Measurements from ENCODE around the gene AHNAK. TPM values are rescaled to one million over a fixed set of nuclear protein-coding genes. Genes with fewer than 3 reads are reported as not detected.
A peak's percentile ranks its signal among the peaks of the same experiment; 100 is the strongest.
"Not testable (repeated sequence)": the region's sequence is repeated elsewhere in the genome, so short reads cannot be mapped to it uniquely, and the experiment has no call there.

AHNAK gene
- total RNA-seq, 4 donors from 2014 or later, result 1,345 to 1,611 (median 1,532) TPM

- H3K4me3 ChIP-seq (ENCODE audit: low read depth, poor library complexity, severe bottlenecking), result no peak overlapping the region
- TF ChIP-seq POLR2A (IDR thresholded peaks at IDR 0.05), result no peak
- TF ChIP-seq, protein P1, sequence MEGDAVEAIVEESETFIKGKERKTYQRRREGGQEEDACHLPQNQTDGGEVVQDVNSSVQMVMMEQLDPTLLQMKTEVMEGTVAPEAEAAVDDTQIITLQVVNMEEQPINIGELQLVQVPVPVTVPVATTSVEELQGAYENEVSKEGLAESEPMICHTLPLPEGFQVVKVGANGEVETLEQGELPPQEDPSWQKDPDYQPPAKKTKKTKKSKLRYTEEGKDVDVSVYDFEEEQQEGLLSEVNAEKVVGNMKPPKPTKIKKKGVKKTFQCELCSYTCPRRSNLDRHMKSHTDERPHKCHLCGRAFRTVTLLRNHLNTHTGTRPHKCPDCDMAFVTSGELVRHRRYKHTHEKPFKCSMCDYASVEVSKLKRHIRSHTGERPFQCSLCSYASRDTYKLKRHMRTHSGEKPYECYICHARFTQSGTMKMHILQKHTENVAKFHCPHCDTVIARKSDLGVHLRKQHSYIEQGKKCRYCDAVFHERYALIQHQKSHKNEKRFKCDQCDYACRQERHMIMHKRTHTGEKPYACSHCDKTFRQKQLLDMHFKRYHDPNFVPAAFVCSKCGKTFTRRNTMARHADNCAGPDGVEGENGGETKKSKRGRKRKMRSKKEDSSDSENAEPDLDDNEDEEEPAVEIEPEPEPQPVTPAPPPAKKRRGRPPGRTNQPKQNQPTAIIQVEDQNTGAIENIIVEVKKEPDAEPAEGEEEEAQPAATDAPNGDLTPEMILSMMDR (IDR thresholded peaks at IDR 0.05), result no peak
- WGBS, 2 donors, result 44 to 45% methylated on average over 7 of the region's 7 CpGs
- peak in 1 of 2 donors; percentile 93 for DNase-seq (ENCODE audit: low spot score in 2 of 2)
- intact Hi-C loops (cut with DNase I; ENCODE audit: low total_unique reads), result no loop called here
Measured at GRCh38 chr11:62554387-62555167, 8.0 kb upstream of the AHNAK start.

DNA sequence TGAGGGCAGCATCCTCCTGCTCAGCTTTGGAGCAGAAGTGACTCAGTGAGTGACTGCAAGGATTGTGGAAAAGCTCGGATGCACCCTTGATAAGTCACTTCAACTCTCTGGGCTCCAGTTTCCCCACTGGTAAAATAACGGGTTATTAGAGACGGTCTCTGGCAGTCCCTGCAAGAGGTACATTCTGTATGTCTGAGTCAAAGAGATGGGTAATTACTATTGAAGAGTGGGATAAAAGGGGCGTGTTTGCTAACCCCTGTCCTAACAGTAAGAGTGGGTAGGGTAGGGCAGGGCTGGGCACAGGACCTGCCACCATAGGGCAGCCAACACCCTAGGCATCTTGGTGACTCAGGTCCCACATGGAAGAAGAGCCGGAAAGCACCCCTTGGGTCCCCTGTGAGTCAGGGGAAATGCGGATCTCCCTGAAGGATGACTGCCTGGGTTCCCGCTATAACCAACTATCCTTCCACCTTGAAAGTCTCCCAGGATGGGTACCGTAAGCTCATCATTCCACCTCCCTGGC, 7.3 kb upstream of the AHNAK start:
- intact Hi-C loops (cut with DNase I; ENCODE audit: low total_unique reads), result no loop called here
- TF ChIP-seq POLR2A (IDR thresholded peaks at IDR 0.05), result no peak
- no peak overlapping the region for H3K4me3 ChIP-seq (ENCODE audit: low read depth, poor library complexity, severe bottlenecking)
- DNase-seq (ENCODE audit: low spot score in 2 of 2), result no peak
- WGBS, 2 donors, result 29 to 31% methylated on average over 8 of the region's 8 CpGs

DNA sequence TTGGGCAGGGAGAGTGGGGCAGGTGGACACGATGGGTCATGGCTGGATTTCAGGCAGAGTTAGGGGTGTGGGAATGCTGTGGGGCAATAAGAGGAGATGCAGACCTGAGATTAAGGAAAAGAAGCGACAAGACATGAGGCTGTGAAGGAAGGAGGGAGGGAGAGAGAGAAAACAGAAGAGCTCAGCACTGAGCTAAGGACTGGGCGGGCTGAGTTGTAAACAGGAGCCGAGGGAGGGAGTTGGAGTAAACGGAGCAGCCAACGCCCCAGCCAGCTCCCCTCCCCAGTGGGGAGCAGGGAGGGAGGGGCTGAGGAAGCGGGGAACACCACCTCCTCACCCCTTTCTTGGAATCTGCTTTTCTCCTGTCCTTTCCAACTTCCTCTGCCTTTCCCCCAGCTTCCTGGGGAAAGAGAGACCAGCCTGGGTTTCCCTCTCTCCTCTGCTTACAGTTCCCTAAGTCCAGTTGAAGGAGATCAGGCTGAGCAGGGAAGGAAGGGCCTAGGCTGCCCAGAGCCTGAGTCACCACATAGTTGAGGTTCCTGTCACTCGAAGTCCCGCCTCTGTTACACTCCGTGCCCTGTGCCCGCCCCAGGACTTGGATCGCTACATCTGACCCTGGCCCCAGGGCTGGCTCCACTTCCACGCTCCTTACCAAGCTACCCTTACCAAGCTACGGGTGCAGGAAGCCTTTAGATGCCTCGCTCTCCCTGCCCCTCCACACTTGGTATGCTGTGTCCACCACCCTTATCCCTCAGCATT, 6.7 kb upstream of the AHNAK start:
- no peak overlapping the region for H3K4me3 ChIP-seq (ENCODE audit: low read depth, poor library complexity, severe bottlenecking)
- 1% methylated on average over 15 of the region's 15 CpGs for WGBS, 2 donors
- intact Hi-C loops (cut with DNase I; ENCODE audit: low total_unique reads), result no loop called here
- peak; percentile 91 to 97 for DNase-seq (ENCODE audit: low spot score in 2 of 2)
- TF ChIP-seq, protein P1 (IDR thresholded peaks at IDR 0.05), result no peak
- no peak for TF ChIP-seq POLR2A (IDR thresholded peaks at IDR 0.05)

DNA sequence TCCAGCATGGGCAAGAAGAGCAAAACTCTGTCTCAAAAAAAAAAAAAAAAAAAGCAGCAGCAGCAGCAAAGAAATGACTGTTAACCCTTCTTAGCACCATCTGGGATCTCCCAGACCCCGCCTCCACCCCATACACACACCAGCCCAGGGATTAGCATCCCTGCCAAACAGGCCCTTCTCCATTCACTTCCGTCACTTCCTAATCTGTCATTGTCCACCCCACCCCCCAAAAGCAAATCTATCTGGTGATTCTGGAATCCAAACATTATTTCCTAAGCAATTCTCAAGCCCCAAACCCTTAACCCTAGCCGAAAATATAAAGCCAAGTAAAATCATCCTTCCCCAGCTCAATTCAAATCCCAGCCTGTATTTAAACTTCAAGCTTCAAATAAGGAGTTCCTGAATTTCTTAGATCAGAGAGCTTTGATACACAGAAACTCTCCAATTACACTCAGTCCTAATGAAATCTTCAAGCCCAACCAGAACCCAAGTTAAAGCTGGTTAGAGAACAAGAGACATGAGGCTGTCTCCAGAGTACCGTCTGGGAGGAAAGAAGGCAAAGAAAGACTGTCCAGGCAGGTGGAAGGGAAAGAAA, 6.0 kb upstream of the AHNAK start:
- WGBS, 2 donors, result 6 to 12% methylated on average over 4 of the region's 4 CpGs
- intact Hi-C loops (cut with DNase I; ENCODE audit: low total_unique reads), result no loop called here
- no peak for DNase-seq (ENCODE audit: low spot score in 2 of 2)
- no peak overlapping the region for H3K4me3 ChIP-seq (ENCODE audit: low read depth, poor library complexity, severe bottlenecking)
- TF ChIP-seq POLR2A (IDR thresholded peaks at IDR 0.05), result no peak
- TF ChIP-seq, protein P1 (IDR thresholded peaks at IDR 0.05), result no peak

DNA sequence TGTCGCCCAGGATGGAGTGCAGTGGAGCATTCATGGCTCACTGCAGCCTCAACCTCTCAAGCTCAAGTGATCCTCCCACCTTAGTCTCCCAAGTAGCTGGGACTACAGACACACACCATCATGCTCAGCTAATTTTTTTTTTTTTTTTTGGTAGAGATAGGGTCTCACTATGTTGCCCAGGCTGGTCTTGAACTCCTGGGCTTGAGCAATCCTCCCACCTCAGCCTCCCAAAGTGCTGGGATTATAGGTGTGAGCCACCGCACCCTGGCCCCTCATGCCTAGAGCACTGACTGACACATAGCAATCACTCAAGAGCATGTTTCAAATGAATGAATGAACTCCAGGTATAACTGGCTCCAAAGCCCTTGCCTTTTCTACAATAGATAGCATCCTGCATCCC, 3.9 kb upstream of the AHNAK start:
- 93 to 99% methylated on average over 2 of the region's 2 CpGs for WGBS, 2 donors
- H3K4me3 ChIP-seq (ENCODE audit: low read depth, poor library complexity, severe bottlenecking); intact Hi-C loops (cut with DNase I; ENCODE audit: low total_unique reads); DNase-seq (ENCODE audit: low spot score in 2 of 2): not testable (repeated sequence)

GRCh38 chr11:62548545-62549335, 2.1 kb upstream of the AHNAK start:
- intact Hi-C loops (cut with DNase I; ENCODE audit: low total_unique reads), result no loop called here
- no peak for TF ChIP-seq POLR2A (IDR thresholded peaks at IDR 0.05)
- TF ChIP-seq, protein P1 (IDR thresholded peaks at IDR 0.05), result no peak
- H3K4me3 ChIP-seq (ENCODE audit: low read depth, poor library complexity, severe bottlenecking), result no peak overlapping the region
- no peak for DNase-seq (ENCODE audit: low spot score in 2 of 2)
- WGBS, 2 donors, result 64 to 74% methylated on average over 17 of the region's 17 CpGs

All from lower leg skin (tissue), 4 donors.